ENCODE results near the gene FAM83F. TPM values are rescaled to one million over a fixed set of nuclear protein-coding genes. Genes with fewer than 3 reads are reported as not detected.

FAM83F gene
- total and polyA plus RNA-seq, 10 of the 15 experiments (the other 5 are each of a cell fraction or from before 2014, with no cell fraction given): 0.01 to 0.05 (median 0.01) TPM; not detected in 7

GRCh38 chr22:40036591-40037225, 42.0 kb downstream of the FAM83F start:
- H3K9ac ChIP-seq (ENCODE audit: control insufficient read depth, insufficient read depth, low read length): no peak overlapping the region
- ChIA-PET POLR2A (no interaction called here), CTCF (interaction anchor here (0.6 to 6.5 kb wide), 25 partner anchors 10 to 863 kb away, joined by 3 to 68 read pairs (median 3); partner anchors contain the start of genes ADSL, CACNA1I and MIEF1), SMC1A (ENCODE audit: uncharacterized antibody, unreplicated experiment) (interaction anchor here (0.6 to 7.3 kb wide), 16 partner anchors 10 to 543 kb away, joined by 3 to 67 read pairs (median 3); partner anchors contain the start of genes ADSL and TNRC6B), RAD21 (ENCODE audit: unreplicated experiment) (interaction anchor here (0.7 to 3.4 kb wide), 16 partner anchors 10 to 866 kb away, joined by 3 to 16 read pairs (median 4); partner anchors contain the start of genes ADSL, ATF4 and MIEF1)
- no peaks in the 10 kb centered on the region for H3K79me2 ChIP-seq (ENCODE audit: control insufficient read depth, insufficient read depth, low read length)
- no peak overlapping the region for H3K27ac ChIP-seq (ENCODE audit: control insufficient read depth, insufficient read depth)
- intact Hi-C loops (cut with micrococcal nuclease; ENCODE audit: unreplicated experiment) (loop anchor here (1.0 to 5.0 kb wide), 2 partner anchors 502 to 544 kb away; no protein-coding TSS in a partner anchor), in situ Hi-C loops (cut with MboI) (loop anchor here (10.0 kb wide), 1 partner anchor 692 kb away; the partner anchor contains the start of gene SYNGR1)
- H3K27me3 ChIP-seq (replicated peaks in 1 of 2; ENCODE audit: control insufficient read depth in 2 of 2, insufficient read depth in 2 of 2, low read length in 1 of 2): peaks cover 6 to 8% of the 10 kb centered on the region in 2 experiments
- WGBS (ENCODE audit: insufficient coverage, insufficient replicate concordance, low lambda C conversion rate, missing lambda C conversion rate): 16% methylated on average over 13 of the region's 13 CpGs
- no peaks in the 10 kb centered on the region for H3K36me3 ChIP-seq (ENCODE audit: control insufficient read depth in 2 of 2, insufficient read depth in 2 of 2, low read length in 1 of 2)
- no peak overlapping the region for H2AFZ ChIP-seq (ENCODE audit: control insufficient read depth, low read depth, low read length)
- ATAC-seq (peak; percentile 97), FAIRE-seq (peak; percentile 92), DNase-seq (ENCODE audit: low read depth, low spot score) (no peak)
- no peak overlapping the region for H3K4me2 ChIP-seq (ENCODE audit: control insufficient read depth, insufficient read depth)
- no TSS peak for BruUV-seq (replicated peaks)
- H3K4me3 ChIP-seq: no peak overlapping the region
- no peak for TF ChIP-seq NFYB (IDR thresholded peaks at IDR 0.05; ENCODE audit: insufficient read depth, low read depth, low read length)
- TF ChIP-seq RAD21 (IDR thresholded peaks at IDR 0.05; ENCODE audit: insufficient read depth, low read depth, low read length): peak; percentile 86
- no peak for TF ChIP-seq IKZF2 (IDR thresholded peaks at IDR 0.05)
- TF ChIP-seq POU2F2 (IDR thresholded peaks at IDR 0.05; ENCODE audit: borderline replicate concordance, low read depth, low read length): no peak
- TF ChIP-seq YY1 (IDR thresholded peaks at IDR 0.05; ENCODE audit: low read depth, low read length): 0 out of 2 replicates have a peak, but pooled peaks have one; percentile 40
- no peak for TF ChIP-seq NR2C2 (IDR thresholded peaks at IDR 0.05; ENCODE audit: borderline replicate concordance, control insufficient read depth, insufficient read length, low read depth)
- TF ChIP-seq PRDM15 (CRISPR knock-in tag; IDR thresholded peaks at IDR 0.05): no peak
- TF ChIP-seq EGR1 (IDR thresholded peaks at IDR 0.05; ENCODE audit: borderline replicate concordance in 1 of 2, low read depth in 2 of 2, low read length in 2 of 2): 0 out of 3 replicates have a peak, but pooled peaks of 1 of the 2 experiments have one; percentile 30
- TF ChIP-seq IRF4 (IDR thresholded peaks at IDR 0.05; ENCODE audit: low read depth, low read length): 0 out of 2 replicates have a peak, but pooled peaks have one; percentile 19
- peak; percentile 77 to 91 (median 88) for TF ChIP-seq CTCF (IDR thresholded peaks at IDR 0.05 in 2 of 3, conservative IDR thresholded peaks at IDR 0.05 in 1 of 3; ENCODE audit: control insufficient read depth in 2 of 3, extremely low read depth in 1 of 3, insufficient read depth in 1 of 3, low read depth in 3 of 3, low read length in 3 of 3)
- TF ChIP-seq SMC3 (IDR thresholded peaks at IDR 0.05; ENCODE audit: borderline replicate concordance, low read length): peak; percentile 88
- TF ChIP-seq RELA (IDR thresholded peaks at IDR 0.05; ENCODE audit: borderline replicate concordance, partially characterized antibody): no peak
- TF ChIP-seq LARP7 (IDR thresholded peaks at IDR 0.05): 0 out of 2 replicates have a peak, but pooled peaks have one; percentile 39
- H3K4me1 ChIP-seq (ENCODE audit: control insufficient read depth, insufficient read depth, low read length): no peaks in the 10 kb centered on the region
- no peaks in the 10 kb centered on the region for H4K20me1 ChIP-seq (ENCODE audit: control insufficient read depth, insufficient read depth)
- no peaks in the 10 kb centered on the region for H3K9me3 ChIP-seq (replicated peaks; ENCODE audit: control insufficient read depth, insufficient read depth, low read length)

Measured in GM12878 (cell line).